Gastrocnemius medialis (tissue), 4 donors: ENCODE measurements around the gene CDH4. TPM values are rescaled to one million over a fixed set of nuclear protein-coding genes. Genes with fewer than 3 reads are reported as not detected.

ENCODE experiments used
- ATAC-seq, 2 donors: fragments of 150-250 bp; one replicate each; pipeline ENCODE4 v1.9.1; 2016
- DNase-seq, 2 donors: peaks; one replicate each; pipeline ENCODE4 v3.0.0-alpha.2; 2019
- H3K27ac ChIP-seq, 4 donors: fragments of 200-600 bp; sonication (generic); 1 replicate in 1 of 4; 2 replicates in 3 of 4; pipeline ENCODE4 v1.5.1; 2016 to 2018; ENCODE audit warnings: mild to moderate bottlenecking in 2 of 4, moderate library complexity in 1 of 4
- H3K27me3 ChIP-seq, 3 donors: fragments of 200-600 bp; sonication (generic) in 2 of 3; 1 replicate in 1 of 3; 2 replicates in 2 of 3; pipeline versions ENCODE4 v1.5.1 to v1.6.0; 2016 to 2019; ENCODE audit warnings: mild to moderate bottlenecking in 1 of 3, moderate library complexity in 1 of 3
- H3K36me3 ChIP-seq, 2 donors: fragments of 200-600 bp; sonication (generic) in 1 of 2; one replicate each; pipeline ENCODE4 v1.5.1; 2017 to 2018
- H3K4me1 ChIP-seq, 2 donors: fragments of 200-600 bp; sonication (generic) in 1 of 2; one replicate each; pipeline ENCODE4 v1.5.1; 2016 to 2017; ENCODE audit warnings: mild to moderate bottlenecking in 2 of 2
- H3K4me3 ChIP-seq, 4 donors: fragments of 200-600 bp; sonication (generic) in 3 of 4; 1 replicate in 1 of 4; 2 replicates in 3 of 4; pipeline ENCODE4 v1.5.1; 2016 to 2019; ENCODE audit warnings: mild to moderate bottlenecking in 2 of 4
- H3K9me3 ChIP-seq, 3 donors: fragments of 200-600 bp; sonication (generic) in 2 of 3; 1 replicate in 1 of 3; 2 replicates in 2 of 3; pipeline ENCODE4 v1.5.1; 2016 to 2019
- CTCF ChIP-seq, 5 experiments: fragments of 450-650 bp in 3 of 5; fragments of 200-600 bp in 2 of 5; sonication (generic) in 2 of 5; IDR thresholded peaks in 4 of 5; conservative IDR thresholded peaks in 1 of 5; 1 replicate in 4 of 5; 2 replicates in 1 of 5; pipeline ENCODE4 v1.5.1; 2016 to 2019; ENCODE audit warnings: antibody characterized with exemption in 5 of 5, mild to moderate bottlenecking in 3 of 5, moderate library complexity in 3 of 5
- POLR2A ChIP-seq, 2 donors: fragments of 450-650 bp; IDR thresholded peaks; one replicate each; pipeline ENCODE4 v1.6.1; 2017; ENCODE audit warnings: antibody characterized with exemption in 2 of 2, mild to moderate bottlenecking in 2 of 2, moderate library complexity in 2 of 2
- in situ Hi-C, 4 donors: fragments of 200-750 bp; cut with MboI; loops; one replicate each; pipeline versions ENCODE4 v1.15.0 to v1.8.0; 2017; ENCODE audit warnings: low sequenced_read_pairs in 4 of 4
- intact Hi-C: fragments of 100-400 bp; cut with DNase I; formaldehyde crosslinking; loops from one replicate; pipeline ENCODE4 v1.15.1; 2023; ENCODE audit warnings: low total_unique reads
- total RNA-seq, 4 donors: library from RNA; depleted of rRNA; stranded (reverse); fragments of >200 nt; gene quantifications; one replicate each; pipeline versions ENCODE4 v1.1.0 to v1.2.3, GENCODE V29; 2016

CDH4 gene
- total RNA-seq, 4 donors from 2014 or later = 0.38 to 1.2 (median 0.86) TPM

DNA sequence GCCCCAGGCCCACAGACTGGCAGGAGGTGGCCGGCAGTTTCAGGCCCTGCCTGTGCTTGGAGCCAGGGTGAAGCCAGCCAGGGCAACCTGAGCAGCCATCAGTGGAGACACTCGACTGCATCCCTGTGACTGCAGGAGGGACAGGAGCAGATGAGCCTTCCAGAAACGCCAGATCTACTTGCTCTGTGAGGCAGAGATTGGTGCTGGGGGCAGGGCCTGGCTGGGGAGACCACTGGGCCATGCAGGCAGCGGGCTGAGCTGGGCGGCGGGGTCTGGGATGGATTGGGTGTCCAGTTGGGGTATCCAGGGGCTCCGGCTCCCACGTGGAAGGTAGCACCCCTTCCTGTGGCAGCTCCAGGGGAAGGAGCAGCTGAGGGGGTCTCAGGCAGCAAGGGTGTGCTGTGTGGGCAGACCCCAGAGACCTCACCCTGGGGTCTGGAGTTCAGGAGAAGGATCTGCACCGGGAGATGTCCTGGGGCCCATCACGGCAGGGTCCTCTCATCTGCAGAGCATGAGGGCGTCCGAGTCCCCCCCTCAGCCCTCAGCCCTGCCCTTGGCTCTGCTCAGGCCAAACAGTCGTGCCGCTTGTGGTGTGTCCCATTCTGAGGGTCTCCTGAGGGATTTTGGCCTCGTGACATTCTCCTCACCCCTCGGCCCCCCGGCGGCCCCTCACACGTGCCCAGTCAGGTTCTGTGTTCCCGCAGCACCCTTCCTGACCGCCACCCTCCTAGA is 478.7 kb downstream of the CDH4 start:
- DNase-seq = no peak
- TF ChIP-seq POLR2A (IDR thresholded peaks at IDR 0.05) (no peak), CTCF (IDR thresholded peaks at IDR 0.05 in 4 of 5, conservative IDR thresholded peaks at IDR 0.05 in 1 of 5) (no peak)
- in situ Hi-C loops = no loop called here

DNA sequence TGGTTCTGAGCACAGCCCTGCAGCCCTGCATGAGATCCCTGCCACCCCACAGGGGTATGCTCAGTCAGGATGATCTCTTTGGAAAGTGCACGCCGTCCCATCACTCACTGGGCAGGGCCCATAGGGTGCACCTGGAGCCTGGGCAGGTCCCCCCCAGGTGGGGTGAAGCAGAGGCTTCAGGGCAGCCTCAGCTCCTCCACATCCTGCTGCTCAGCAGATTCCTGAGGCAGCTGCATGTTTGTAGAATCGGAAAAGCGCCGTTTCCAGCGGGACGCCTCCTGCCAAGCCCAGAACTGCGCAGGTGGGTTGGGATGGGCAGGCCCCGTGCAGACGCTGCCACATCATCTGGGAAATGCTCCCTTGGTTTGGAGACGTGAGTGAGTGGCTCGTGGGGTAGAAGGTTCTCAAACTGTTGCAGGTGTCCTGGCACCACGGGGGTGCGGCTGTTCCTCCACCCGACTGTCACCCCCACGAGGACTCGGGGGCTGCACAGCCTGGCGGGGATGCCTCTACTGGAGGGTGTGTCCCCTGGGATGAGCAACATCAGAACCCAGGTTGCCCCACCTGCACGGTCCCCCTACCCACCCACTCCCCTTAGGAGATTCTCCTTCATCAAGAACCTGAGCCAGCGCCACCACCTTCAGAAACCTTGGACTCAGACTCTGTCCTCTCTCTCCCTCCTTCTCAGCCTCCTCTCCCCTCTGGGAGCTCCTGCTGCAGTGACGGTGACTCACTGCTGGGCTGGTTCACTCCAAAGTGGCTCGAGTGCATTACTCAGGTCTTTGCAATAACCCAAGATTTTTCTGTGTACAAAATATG is 479.5 kb downstream of the CDH4 start:
- H3K4me3 ChIP-seq = no peak overlapping the region
- H3K36me3 ChIP-seq = no peaks in the 10 kb centered on the region
- intact Hi-C loops (no loop called here), in situ Hi-C loops (no loop called here)
- no peaks in the 10 kb centered on the region for H3K4me1 ChIP-seq
- H3K27ac ChIP-seq = no peak overlapping the region
- no peak for ATAC-seq
- H3K27me3 ChIP-seq = peaks cover 0 to 2% (median 0%) of the 10 kb centered on the region in 3 donors
- DNase-seq = no peak
- H3K9me3 ChIP-seq = no peaks in the 10 kb centered on the region
- TF ChIP-seq CTCF (IDR thresholded peaks at IDR 0.05 in 4 of 5, conservative IDR thresholded peaks at IDR 0.05 in 1 of 5) (no peak), POLR2A (IDR thresholded peaks at IDR 0.05) (no peak)

More for the DNA sequence above, 478.7 kb downstream of the CDH4 start:
- no peaks in the 10 kb centered on the region for H3K9me3 ChIP-seq
- H3K4me1 ChIP-seq = no peaks in the 10 kb centered on the region
- H3K27ac ChIP-seq = no peak overlapping the region
- no peaks in the 10 kb centered on the region for H3K36me3 ChIP-seq
- no peak overlapping the region for H3K4me3 ChIP-seq
- no peak for ATAC-seq
- intact Hi-C loops = no loop called here
- peaks cover 0 to 2% (median 0%) of the 10 kb centered on the region in 3 donors for H3K27me3 ChIP-seq

DNA sequence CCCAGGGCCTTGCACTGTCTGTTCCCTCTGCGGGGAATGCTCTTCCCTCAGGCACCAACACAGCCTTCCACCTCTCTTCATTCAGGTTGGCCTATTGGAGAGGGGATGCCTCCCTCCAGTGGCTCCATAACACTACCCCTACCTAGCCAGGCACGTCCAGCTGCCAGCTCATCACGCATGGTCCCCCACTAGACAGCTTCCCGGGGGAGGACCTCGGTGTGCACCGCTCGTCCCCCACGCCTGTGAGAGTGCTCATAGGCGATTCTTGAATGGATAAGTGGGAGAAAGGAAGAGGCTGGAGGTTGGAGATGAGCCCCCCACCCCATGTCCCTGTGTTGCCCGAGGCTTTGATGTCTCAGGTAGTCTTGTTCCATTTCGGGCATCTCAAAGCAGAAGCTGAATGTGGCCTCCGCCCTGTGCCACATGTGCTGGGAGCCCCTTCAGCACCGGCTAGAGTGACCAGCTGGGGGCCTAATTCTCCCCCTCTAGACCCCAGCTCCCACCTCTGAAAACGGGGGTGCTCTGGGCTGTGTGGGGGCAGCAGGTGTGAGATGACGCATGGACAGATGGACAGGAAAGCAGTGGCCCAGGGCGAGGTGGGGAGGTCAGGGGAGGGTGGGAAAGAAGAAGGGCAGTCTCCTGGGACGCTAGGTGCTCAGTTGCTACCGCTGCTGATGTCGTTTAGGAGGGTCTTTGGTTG is 480.6 kb downstream of the CDH4 start:
- intact Hi-C loops = no loop called here
- in situ Hi-C loops = no loop called here
- no peaks in the 10 kb centered on the region for H3K4me1 ChIP-seq
- TF ChIP-seq CTCF (IDR thresholded peaks at IDR 0.05 in 4 of 5, conservative IDR thresholded peaks at IDR 0.05 in 1 of 5) = no peak
- TF ChIP-seq POLR2A (IDR thresholded peaks at IDR 0.05) = no peak
- peaks cover 0 to 2% (median 0%) of the 10 kb centered on the region in 3 donors for H3K27me3 ChIP-seq
- no peak for ATAC-seq
- H3K27ac ChIP-seq = no peak overlapping the region
- H3K4me3 ChIP-seq = no peak overlapping the region
- H3K36me3 ChIP-seq = no peaks in the 10 kb centered on the region
- DNase-seq = no peak
- H3K9me3 ChIP-seq = no peaks in the 10 kb centered on the region

GRCh38 chr20:61733216-61733615 is 481.2 kb downstream of the CDH4 start:
- no peak for DNase-seq
- Histone ChIP-seq H3K4me3 (no peak overlapping the region), H3K36me3 (no peaks in the 10 kb centered on the region), H3K4me1 (no peaks in the 10 kb centered on the region), H3K27me3 (peaks cover 0 to 2% (median 0%) of the 10 kb centered on the region in 3 donors), H3K27ac (no peak overlapping the region), H3K9me3 (no peaks in the 10 kb centered on the region)
- no peak for TF ChIP-seq CTCF (IDR thresholded peaks at IDR 0.05 in 4 of 5, conservative IDR thresholded peaks at IDR 0.05 in 1 of 5)
- TF ChIP-seq POLR2A (IDR thresholded peaks at IDR 0.05) = no peak
- in situ Hi-C loops = no loop called here
- no peak for ATAC-seq
- intact Hi-C loops = no loop called here
